HCT116 (cell line): ENCODE results near the gene TRIM10. TPM values are rescaled to one million over a fixed set of nuclear protein-coding genes. Genes with fewer than 3 reads are reported as not detected.

Experiments
- ATAC-seq: fragments of 200-7000 bp; cut with Tn5 transposase; 2 replicates; pipeline ENCODE4 v1.9.1; 2020; ENCODE audit warnings: mild to moderate bottlenecking, moderate library complexity
- BruUV-seq: library from RNA; stranded (reverse); fragments of 400-500 nt; replicated peaks from 2 replicates; lab custom pipeline; 2021; lab: Mats Ljungman, UMichigan
- CTCF ChIA-PET: fragments of 300-600 bp; sonication (Branson Sonifier 250); formaldehyde crosslinking; loops from one replicate; lab custom pipeline; 2021; ENCODE audit warnings: antibody characterized with exemption; lab: Charles Lee
- POLR2A ChIA-PET: fragments of 300-600, 350-600 bp; sonication (Branson Sonifier 250); formaldehyde crosslinking; loops from one replicate; lab custom pipeline; 2021; ENCODE audit warnings: antibody characterized with exemption; lab: Charles Lee
- RAD21 ChIA-PET, 2 experiments: fragments of 300-600 bp; sonication (Branson Sonifier 250); formaldehyde crosslinking; loops; one replicate each; lab custom pipeline; 2023; ENCODE audit warnings: low total read pairs in 2 of 2; ENCODE audit not compliant: uncharacterized antibody in 2 of 2, unreplicated experiment in 2 of 2, low non-redundant PET in 1 of 2; lab: Charles Lee
- DNase-seq: peaks from one replicate; pipeline ENCODE4 v3.0.0-alpha.2; 2010; ENCODE audit warnings: low read depth, low spot score
- H2AFZ ChIP-seq: fragments of 200-600 bp; shearing (Covaris generic), sonication (generic); 2 replicates; pipeline ENCODE4 v1.6.1; 2017; ENCODE audit warnings: low read depth, mixed run types, mixed read lengths, antibody characterized with exemption, low read length; ENCODE audit not compliant: poor library complexity, severe bottlenecking
- H3K27ac ChIP-seq: 2 replicates; pipeline ENCODE4 v1.5.1; 2012; ENCODE audit warnings: low read depth, low read length
- H3K27me3 ChIP-seq: fragments of 200-600 bp; sonication (generic); 2 replicates; pipeline ENCODE4 v1.6.1; 2016; ENCODE audit warnings: mixed run types, low read length, mixed read lengths; ENCODE audit not compliant: insufficient read depth
- H3K36me3 ChIP-seq, 2 experiments: fragments of 200-500 bp in 1 of 2; fragments of 200-600 bp in 1 of 2; sonication (Bioruptor generic) in 1 of 2; sonication (generic) in 1 of 2; 2 replicates each; pipeline versions ENCODE4 v1.5.1 to v1.6.1; 2014 to 2016; ENCODE audit warnings: low read length in 2 of 2, inconsistent platforms in 1 of 2, mixed read lengths in 1 of 2, mixed run types in 1 of 2; ENCODE audit not compliant: insufficient read depth in 2 of 2, control insufficient read depth in 1 of 2
- H3K4me1 ChIP-seq, 2 experiments: fragments of 200-600 bp in 1 of 2; sonication (generic) in 1 of 2; 2 replicates each; pipeline versions ENCODE4 v1.5.1 to v1.6.1; 2012 to 2017; ENCODE audit warnings: low read length in 2 of 2, inconsistent platforms in 1 of 2, mild to moderate bottlenecking in 1 of 2, mixed read lengths in 1 of 2, mixed run types in 1 of 2, moderate library complexity in 1 of 2; ENCODE audit not compliant: insufficient read depth in 2 of 2, control insufficient read depth in 1 of 2
- H3K4me2 ChIP-seq: fragments of 200-600 bp; sonication (generic); 2 replicates; pipeline ENCODE4 v1.6.1; 2017; ENCODE audit warnings: mixed run types, low read length, mixed read lengths
- H3K4me3 ChIP-seq, 2 experiments: fragments of 200-600 bp in 1 of 2; sonication (generic) in 1 of 2; replicated peaks in 1 of 2; 2 replicates each; pipeline ENCODE4 v1.5.1; 2011 to 2016; ENCODE audit warnings: low read length in 2 of 2, control low read depth in 1 of 2, low read depth in 1 of 2, mild to moderate bottlenecking in 1 of 2, mixed read lengths in 1 of 2, mixed run types in 1 of 2
- H3K79me2 ChIP-seq: fragments of 200-600 bp; sonication (generic); 2 replicates; pipeline ENCODE4 v1.6.1; 2017; ENCODE audit warnings: mild to moderate bottlenecking, mixed run types, low read length, moderate library complexity, mixed read lengths; ENCODE audit not compliant: insufficient read depth
- H3K9ac ChIP-seq: fragments of 200-600 bp; sonication (generic); 2 replicates; pipeline ENCODE4 v1.6.1; 2016; ENCODE audit warnings: low read length, mixed read lengths
- H3K9me2 ChIP-seq: fragments of 200-600 bp; sonication (generic), shearing (Covaris generic); 2 replicates; pipeline ENCODE4 v1.6.1; 2017; ENCODE audit warnings: mixed run types, mild to moderate bottlenecking, moderate library complexity; ENCODE audit not compliant: insufficient read depth
- H3K9me3 ChIP-seq, 2 experiments: fragments of 200-500 bp in 1 of 2; fragments of 200-600 bp in 1 of 2; sonication (Bioruptor generic) in 1 of 2; sonication (generic) in 1 of 2; 2 replicates each; pipeline ENCODE4 v1.6.1; 2014 to 2017; ENCODE audit warnings: low read length in 2 of 2, mixed read lengths in 2 of 2, inconsistent platforms in 1 of 2, low read depth in 1 of 2, mild to moderate bottlenecking in 1 of 2, mixed run types in 1 of 2, moderate library complexity in 1 of 2; ENCODE audit not compliant: control insufficient read depth in 1 of 2, insufficient read depth in 1 of 2
- H4K20me1 ChIP-seq: fragments of 200-600 bp; sonication (generic), shearing (Covaris generic); 2 replicates; pipeline ENCODE4 v1.6.1; 2017; ENCODE audit warnings: mixed run types, mild to moderate bottlenecking, moderate library complexity; ENCODE audit not compliant: insufficient read depth
- CBX3 ChIP-seq: IDR thresholded peaks from 2 replicates; pipeline ENCODE4 v1.6.1; 2012; ENCODE audit warnings: low read depth
- CTCF ChIP-seq, 3 experiments: fragments of 200-600 bp in 1 of 3; sonication (generic) in 1 of 3; IDR thresholded peaks in 2 of 3; conservative IDR thresholded peaks in 1 of 3; 2 replicates each; pipeline ENCODE4 v1.5.1; 2012 to 2017; ENCODE audit warnings: low read depth in 2 of 3, low read length in 2 of 3, antibody characterized with exemption in 1 of 3, borderline replicate concordance in 1 of 3, control low read depth in 1 of 3, mild to moderate bottlenecking in 1 of 3, mixed read lengths in 1 of 3, mixed run types in 1 of 3, moderate library complexity in 1 of 3; ENCODE audit not compliant: insufficient read depth in 1 of 3
- ELF1 ChIP-seq: IDR thresholded peaks from 2 replicates; pipeline ENCODE4 v1.6.1; 2012; ENCODE audit warnings: low read depth, borderline replicate concordance
- EZH2 ChIP-seq: fragments of 200-600 bp; sonication (generic); IDR thresholded peaks from 2 replicates; pipeline ENCODE4 v1.6.1; 2017; ENCODE audit warnings: antibody characterized with exemption, mixed run types
- FOSL1 ChIP-seq: IDR thresholded peaks from 2 replicates; pipeline ENCODE4 v1.6.1; 2012; ENCODE audit warnings: low read depth
- JUND ChIP-seq: IDR thresholded peaks from 2 replicates; pipeline ENCODE4 v1.6.1; 2012
- POLR2A ChIP-seq: IDR thresholded peaks from 2 replicates; pipeline ENCODE4 v1.7.0; 2011; ENCODE audit warnings: borderline replicate concordance; ENCODE audit not compliant: insufficient read depth, insufficient read length; ENCODE audit errors: extremely low read depth
- POLR2AphosphoS5 ChIP-seq: IDR thresholded peaks from 2 replicates; pipeline ENCODE4 v1.6.1; 2011; ENCODE audit warnings: mild to moderate bottlenecking, low read depth, low read length, moderate library complexity
- SIN3A ChIP-seq: IDR thresholded peaks from 2 replicates; pipeline ENCODE4 v1.6.1; 2012; ENCODE audit warnings: low read depth
- SRF ChIP-seq: IDR thresholded peaks from 2 replicates; pipeline ENCODE4 v1.6.1; 2012; ENCODE audit warnings: low read depth
- YY1 ChIP-seq: IDR thresholded peaks from 2 replicates; pipeline ENCODE4 v1.6.1; 2011; ENCODE audit warnings: low read length, low read depth, moderate library complexity, mild to moderate bottlenecking; ENCODE audit not compliant: insufficient replicate concordance; ENCODE audit errors: extremely low read depth
- ZNF274 ChIP-seq: fragments of 200-500 bp; sonication (Bioruptor generic); IDR thresholded peaks from 2 replicates; pipeline ENCODE4 v1.6.1; 2014; ENCODE audit warnings: mild to moderate bottlenecking, low read depth, low read length, inconsistent platforms
- intact Hi-C: fragments of 100-400 bp; cut with micrococcal nuclease; formaldehyde crosslinking; loops from 2 replicates; pipeline ENCODE4 v1.10.0; 2022
- total RNA-seq: library from RNA; stranded (reverse); gene quantifications from one replicate; pipeline ENCODE4 v1.2.1, GENCODE V29; 2021; ENCODE audit not compliant: unreplicated experiment
- TF ChIP-seq, protein P1 (sequence below): IDR thresholded peaks from 2 replicates; pipeline ENCODE4 v1.6.1; 2012
- TF ChIP-seq, protein P2 (sequence below): IDR thresholded peaks from 2 replicates; pipeline ENCODE4 v1.6.1; 2011; ENCODE audit warnings: mild to moderate bottlenecking, low read length, moderate library complexity; ENCODE audit not compliant: insufficient replicate concordance; ENCODE audit errors: extremely low read depth

TRIM10 gene
- total RNA-seq, 1 experiment from 2014 or later = 0.98 TPM

DNA sequence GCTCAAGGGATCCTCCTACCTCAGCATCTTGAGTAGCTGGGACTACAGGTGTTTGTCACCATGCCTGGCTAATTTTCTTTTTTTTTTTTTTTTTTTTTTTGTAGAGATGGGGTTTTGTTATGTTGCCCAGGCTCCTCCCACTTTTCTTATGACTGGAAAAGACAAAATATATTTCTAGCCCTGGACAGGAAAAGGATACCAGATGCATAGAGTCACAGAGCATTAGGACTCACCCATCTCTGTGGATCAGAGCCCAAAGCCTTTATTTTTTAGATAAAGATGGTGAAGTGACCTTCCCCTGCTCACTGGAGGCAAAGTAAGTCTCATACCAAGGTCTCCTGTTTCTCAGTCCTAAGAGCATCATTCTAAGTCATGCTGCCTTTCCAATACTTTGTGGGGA, 3.4 kb downstream of the TRIM10 start:
- Histone ChIP-seq H3K27me3 (no peaks in the 10 kb centered on the region), H3K4me3 (no peak overlapping the region), H3K79me2 (no peaks in the 10 kb centered on the region), H3K4me1 (peaks cover 31 to 36% of the 10 kb centered on the region in 2 experiments), H4K20me1 (no peaks in the 10 kb centered on the region), H3K9me3 (no peaks in the 10 kb centered on the region), H3K4me2 (no peak overlapping the region), H3K9me2 (no peaks in the 10 kb centered on the region), H3K36me3 (no peaks in the 10 kb centered on the region), H3K9ac (no peak overlapping the region), H3K27ac (no peak overlapping the region), H2AFZ (no peak overlapping the region)
- ChIA-PET CTCF (no interaction called here), POLR2A (no interaction called here), RAD21 (no interaction called here)
- DNase-seq (no peak), ATAC-seq (no peak)
- intact Hi-C loops = no loop called here
- TF ChIP-seq, protein P1, sequence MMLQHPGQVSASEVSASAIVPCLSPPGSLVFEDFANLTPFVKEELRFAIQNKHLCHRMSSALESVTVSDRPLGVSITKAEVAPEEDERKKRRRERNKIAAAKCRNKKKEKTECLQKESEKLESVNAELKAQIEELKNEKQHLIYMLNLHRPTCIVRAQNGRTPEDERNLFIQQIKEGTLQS = no peak
- no peak for TF ChIP-seq YY1
- no TSS peak for BruUV-seq

- H3K27ac ChIP-seq = no peak overlapping the region
- RAD21 ChIA-PET = no interaction called here
- H3K9me2 ChIP-seq = no peaks in the 10 kb centered on the region
- POLR2A ChIA-PET = no interaction called here
- peaks cover 28 to 31% of the 10 kb centered on the region in 2 experiments for H3K4me1 ChIP-seq
- TSS peak; percentile 98 for BruUV-seq
- intact Hi-C loops = no loop called here
- no peak overlapping the region for H3K9ac ChIP-seq
- no peaks in the 10 kb centered on the region for H4K20me1 ChIP-seq
- no peaks in the 10 kb centered on the region for H3K27me3 ChIP-seq
- H3K4me2 ChIP-seq = peak overlapping the region; percentile 74
- H3K4me3 ChIP-seq = peak overlapping the region in 1 of 2 experiments; percentile 39; a peak in 3 of 4 replicates
- no peaks in the 10 kb centered on the region for H3K9me3 ChIP-seq
- no peak overlapping the region for H2AFZ ChIP-seq
- CTCF ChIA-PET = no interaction called here
- H3K79me2 ChIP-seq = no peaks in the 10 kb centered on the region
- H3K36me3 ChIP-seq = no peaks in the 10 kb centered on the region
- DNase-seq = no peak
- ATAC-seq = no peak
- no peak for TF ChIP-seq YY1
- no peak for TF ChIP-seq FOSL1
- no peak for TF ChIP-seq ZNF274
- TF ChIP-seq CTCF (IDR thresholded peaks at IDR 0.05 in 2 of 3, conservative IDR thresholded peaks at IDR 0.05 in 1 of 3; ENCODE audit: borderline replicate concordance in 1 of 3, insufficient read depth in 1 of 3, low read depth in 2 of 3, low read length in 2 of 3) = no peak
- no peak for TF ChIP-seq SRF
- no peak for TF ChIP-seq EZH2
- TF ChIP-seq JUND = no peak
- TF ChIP-seq SIN3A = no peak
- TF ChIP-seq, protein P1 = no peak
- no peak for TF ChIP-seq POLR2AphosphoS5
- TF ChIP-seq POLR2A = no peak
- TF ChIP-seq, protein P2, sequence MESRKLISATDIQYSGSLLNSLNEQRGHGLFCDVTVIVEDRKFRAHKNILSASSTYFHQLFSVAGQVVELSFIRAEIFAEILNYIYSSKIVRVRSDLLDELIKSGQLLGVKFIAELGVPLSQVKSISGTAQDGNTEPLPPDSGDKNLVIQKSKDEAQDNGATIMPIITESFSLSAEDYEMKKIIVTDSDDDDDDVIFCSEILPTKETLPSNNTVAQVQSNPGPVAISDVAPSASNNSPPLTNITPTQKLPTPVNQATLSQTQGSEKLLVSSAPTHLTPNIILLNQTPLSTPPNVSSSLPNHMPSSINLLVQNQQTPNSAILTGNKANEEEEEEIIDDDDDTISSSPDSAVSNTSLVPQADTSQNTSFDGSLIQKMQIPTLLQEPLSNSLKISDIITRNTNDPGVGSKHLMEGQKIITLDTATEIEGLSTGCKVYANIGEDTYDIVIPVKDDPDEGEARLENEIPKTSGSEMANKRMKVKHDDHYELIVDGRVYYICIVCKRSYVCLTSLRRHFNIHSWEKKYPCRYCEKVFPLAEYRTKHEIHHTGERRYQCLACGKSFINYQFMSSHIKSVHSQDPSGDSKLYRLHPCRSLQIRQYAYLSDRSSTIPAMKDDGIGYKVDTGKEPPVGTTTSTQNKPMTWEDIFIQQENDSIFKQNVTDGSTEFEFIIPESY = no peak
- no peak for TF ChIP-seq ELF1
- no peak for TF ChIP-seq CBX3
These were observed 4.2 kb downstream of the TRIM10 start for GRCh38 chr6:30156774-30157173.
